Mucosa of rectum (tissue), 2 donors: ENCODE results near the gene POLR2J.
"Not testable (repeated sequence)": the region's sequence is repeated elsewhere in the genome, so short reads cannot be mapped to it uniquely, and the experiment has no call there.

Experiments used
- H3K27ac ChIP-seq, 2 donors: one replicate each; pipeline ENCODE4 v1.7.0; 2013; ENCODE audit warnings: inconsistent platforms in 2 of 2, low read depth in 2 of 2, low read length in 2 of 2
- H3K27me3 ChIP-seq, 2 donors: one replicate each; pipeline ENCODE4 v1.7.0; 2013; ENCODE audit warnings: low read length in 2 of 2; ENCODE audit not compliant: control insufficient read depth in 2 of 2, insufficient read depth in 2 of 2
- H3K36me3 ChIP-seq, 2 donors: one replicate each; pipeline ENCODE4 v1.7.0; 2013; ENCODE audit warnings: low read length in 2 of 2; ENCODE audit not compliant: control insufficient read depth in 2 of 2, insufficient read depth in 2 of 2
- H3K4me1 ChIP-seq, 2 donors: one replicate each; pipeline ENCODE4 v1.7.0; 2013; ENCODE audit warnings: low read length in 2 of 2, mild to moderate bottlenecking in 1 of 2; ENCODE audit not compliant: control insufficient read depth in 2 of 2, insufficient read depth in 2 of 2
- H3K4me3 ChIP-seq, 2 donors: one replicate each; pipeline ENCODE4 v1.7.0; 2013; ENCODE audit warnings: low read length in 2 of 2
- H3K9ac ChIP-seq, 2 donors: one replicate each; pipeline ENCODE4 v1.7.0; 2013; ENCODE audit warnings: low read length in 2 of 2, low read depth in 1 of 2, mild to moderate bottlenecking in 1 of 2
- H3K9me3 ChIP-seq, 2 donors: one replicate each; pipeline ENCODE4 v1.7.0; 2013; ENCODE audit warnings: low read length in 2 of 2; ENCODE audit not compliant: control insufficient read depth in 2 of 2
- donor health status: healthy.
- donor health status: Normal muscosa, but diverticular disease.

The POLR2J gene

GRCh38 chr7:102512642-102513221 is 34.0 kb upstream of the POLR2J start:
- H3K36me3 ChIP-seq, H3K27me3 ChIP-seq, H3K9ac ChIP-seq, H3K9me3 ChIP-seq, H3K4me1 ChIP-seq, H3K4me3 ChIP-seq: not testable (repeated sequence)
- peak overlapping the region in 1 of 2 donors; percentile 52 for H3K27ac ChIP-seq

DNA sequence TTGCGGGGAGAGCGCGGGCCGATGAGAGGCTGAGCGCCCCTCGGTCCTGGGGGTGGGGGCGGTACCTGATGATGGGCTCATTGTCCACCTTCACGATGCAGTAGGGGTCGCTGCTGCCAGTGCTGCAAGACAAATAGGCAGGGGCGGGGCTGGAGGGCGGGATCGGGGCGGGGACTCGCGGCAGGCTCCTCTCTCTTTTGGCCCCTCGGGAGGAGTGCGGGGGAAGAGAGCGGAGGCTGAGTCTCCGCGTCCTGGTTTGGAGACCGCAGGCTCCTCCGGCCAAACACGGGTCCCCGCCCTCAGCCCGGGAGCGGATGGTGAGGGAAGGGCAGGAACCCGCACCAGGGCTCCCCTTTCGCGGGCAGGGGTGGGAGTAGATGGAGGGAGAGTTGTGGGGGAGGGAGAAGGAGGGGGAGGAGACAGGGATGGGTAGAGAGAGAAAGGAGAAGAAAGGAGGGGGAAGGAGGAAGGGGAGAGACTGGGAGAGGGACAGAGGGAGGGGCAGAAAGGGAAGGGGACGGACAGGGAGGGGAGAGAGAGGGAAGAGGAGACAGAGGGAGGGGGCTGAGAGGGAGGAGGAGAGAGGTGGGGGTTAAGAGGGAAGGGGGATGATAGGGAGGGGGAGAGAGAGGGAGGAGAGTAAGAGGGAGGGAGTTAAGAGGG is 33.3 kb upstream of the POLR2J start:
- H3K9me3 ChIP-seq, H3K4me3 ChIP-seq, H3K9ac ChIP-seq, H3K27me3 ChIP-seq, H3K36me3 ChIP-seq, H3K4me1 ChIP-seq: not testable (repeated sequence)
- H3K27ac ChIP-seq, result peak overlapping the region in 1 of 2 donors; percentile 52

- not testable (repeated sequence) for H3K4me3 ChIP-seq, H3K27me3 ChIP-seq, H3K4me1 ChIP-seq, H3K27ac ChIP-seq, H3K9ac ChIP-seq, H3K36me3 ChIP-seq, H3K9me3 ChIP-seq
Observed at GRCh38 chr7:102510575-102510974, 31.9 kb upstream of the POLR2J start.

- H3K27me3 ChIP-seq, H3K9ac ChIP-seq, H3K4me3 ChIP-seq, H3K9me3 ChIP-seq, H3K27ac ChIP-seq, H3K4me1 ChIP-seq, H3K36me3 ChIP-seq: not testable (repeated sequence)
Observed at GRCh38 chr7:102507410-102508088, 28.8 kb upstream of the POLR2J start.

GRCh38 chr7:102505298-102506185 is 26.8 kb upstream of the POLR2J start:
- H3K4me1 ChIP-seq, H3K4me3 ChIP-seq, H3K27ac ChIP-seq, H3K36me3 ChIP-seq, H3K9me3 ChIP-seq, H3K9ac ChIP-seq, H3K27me3 ChIP-seq: not testable (repeated sequence)

DNA sequence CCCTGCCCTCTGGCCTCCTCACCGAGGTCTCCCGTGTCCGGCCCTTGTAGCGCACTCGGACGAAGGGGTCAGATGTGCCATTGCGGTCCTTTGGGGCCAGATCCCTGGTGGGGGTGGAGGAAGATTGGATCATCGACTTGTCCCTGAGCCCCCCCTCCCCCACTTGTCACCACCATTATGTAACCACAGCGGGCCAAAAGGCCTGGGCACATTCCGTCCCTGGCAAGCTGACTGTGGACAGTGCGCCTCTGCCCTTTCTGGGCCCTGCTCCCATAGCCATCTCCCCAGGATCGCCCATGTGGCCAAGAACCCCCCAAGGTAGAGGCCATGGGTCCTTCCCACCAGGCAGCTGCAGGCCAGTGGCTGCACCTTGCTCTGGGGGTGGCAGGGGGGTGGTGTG is 24.4 kb upstream of the POLR2J start:
- H3K9ac ChIP-seq, H3K36me3 ChIP-seq, H3K27ac ChIP-seq, H3K27me3 ChIP-seq, H3K9me3 ChIP-seq, H3K4me1 ChIP-seq, H3K4me3 ChIP-seq: not testable (repeated sequence)

- not testable (repeated sequence) for H3K4me3 ChIP-seq, H3K9me3 ChIP-seq, H3K36me3 ChIP-seq, H3K9ac ChIP-seq, H3K27ac ChIP-seq, H3K4me1 ChIP-seq, H3K27me3 ChIP-seq
Observed at GRCh38 chr7:102498321-102498720, 19.6 kb upstream of the POLR2J start.

GRCh38 chr7:102497308-102497707 is 18.6 kb upstream of the POLR2J start:
- not testable (repeated sequence) for H3K9me3 ChIP-seq, H3K36me3 ChIP-seq, H3K4me1 ChIP-seq, H3K4me3 ChIP-seq, H3K27me3 ChIP-seq, H3K27ac ChIP-seq, H3K9ac ChIP-seq

DNA sequence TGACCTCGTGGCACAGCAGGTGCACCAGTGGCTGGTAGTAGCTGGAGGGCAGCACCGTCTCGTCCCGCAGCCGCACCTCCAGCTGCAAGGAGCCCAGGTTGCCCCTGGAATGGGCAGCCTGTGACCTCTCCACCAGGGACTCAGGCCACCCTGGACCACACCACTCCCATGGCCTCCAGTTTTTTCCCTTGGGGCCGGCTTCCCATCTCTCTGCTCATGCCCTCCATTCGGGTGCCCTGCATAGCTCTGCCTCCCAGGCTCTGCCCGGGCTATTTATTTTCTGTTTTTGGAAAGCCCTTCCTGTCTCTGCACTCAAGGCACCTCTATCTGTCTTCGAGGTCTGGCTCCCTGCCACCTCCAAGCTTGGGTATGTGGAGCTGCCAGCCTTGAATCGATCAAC is 18.1 kb upstream of the POLR2J start:
- not testable (repeated sequence) for H3K4me1 ChIP-seq, H3K27ac ChIP-seq, H3K9me3 ChIP-seq, H3K4me3 ChIP-seq, H3K27me3 ChIP-seq, H3K9ac ChIP-seq, H3K36me3 ChIP-seq

DNA sequence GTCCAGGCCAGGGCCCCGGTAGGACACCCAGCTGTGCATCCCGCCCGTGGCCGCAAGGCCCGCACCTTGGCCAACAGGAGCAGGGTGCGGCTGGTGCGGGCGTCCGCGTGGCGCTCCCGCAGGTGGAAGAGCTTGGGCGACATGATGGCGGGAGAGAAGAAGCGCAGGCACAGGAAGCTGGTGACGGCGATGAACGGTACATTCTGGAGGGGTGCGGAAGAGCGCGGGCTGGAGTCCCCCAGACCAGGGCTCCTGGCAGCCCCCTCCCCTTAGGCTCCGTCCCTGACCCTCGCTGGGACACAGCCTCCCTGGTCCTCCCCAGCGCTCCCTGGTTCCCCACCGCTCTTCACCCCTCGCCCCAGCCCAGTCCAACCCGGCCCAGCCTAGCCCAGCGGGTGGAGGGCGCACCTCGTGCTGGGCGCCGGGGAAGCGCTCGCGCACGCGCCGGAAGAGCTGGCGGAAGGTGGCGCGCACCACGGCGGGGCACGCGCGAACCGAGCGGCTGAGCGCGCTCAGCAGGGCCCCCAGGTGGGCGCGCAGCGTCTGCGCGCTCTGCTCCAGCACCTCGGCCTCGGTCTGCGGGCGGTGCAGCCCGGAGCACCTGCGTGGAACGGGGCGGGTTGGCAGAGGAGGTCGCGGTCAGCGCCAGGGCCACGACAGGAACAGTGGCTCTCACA is 15.9 kb upstream of the POLR2J start:
- H3K27me3 ChIP-seq, H3K4me3 ChIP-seq, H3K27ac ChIP-seq, H3K4me1 ChIP-seq, H3K9me3 ChIP-seq, H3K36me3 ChIP-seq, H3K9ac ChIP-seq: not testable (repeated sequence)
